CD4-positive, alpha-beta T cell (primary cell): ENCODE results near the gene KDM4B. TPM values are rescaled to one million over a fixed set of nuclear protein-coding genes. Genes with fewer than 3 reads are reported as not detected.

Experiments
- ATAC-seq: fragments of 200-7000 bp; cut with Tn5 transposase; one replicate; pipeline ENCODE4 v1.10.0; 2022; ENCODE audit warnings: mild to moderate bottlenecking; ENCODE audit not compliant: poor library complexity
- CTCF ChIA-PET: fragments of 350-600 bp; sonication (Branson Sonifier 250); formaldehyde crosslinking; loops from one replicate; lab custom pipeline; 2021; ENCODE audit warnings: antibody characterized with exemption, inconsistent platforms; lab: Charles Lee
- POLR2A ChIA-PET: fragments of 350-600 bp; sonication (Branson Sonifier 250); formaldehyde crosslinking; loops from one replicate; lab custom pipeline; 2021; ENCODE audit warnings: antibody characterized with exemption, inconsistent platforms; lab: Charles Lee
- DNase-seq, 14 experiments: peaks; one replicate each; pipeline ENCODE4 v3.0.0-alpha.2; 2013 to 2020; ENCODE audit warnings: mixed read lengths in 2 of 14
- H3K27ac ChIP-seq, 2 donors: one replicate each; pipeline versions ENCODE4 v1.5.1 to v1.7.0; 2013; ENCODE audit warnings: low read length in 2 of 2, low read depth in 1 of 2, mild to moderate bottlenecking in 1 of 2
- H3K27me3 ChIP-seq, 2 experiments: 1 replicate in 1 of 2; 2 replicates in 1 of 2; pipeline versions ENCODE4 v1.6.1 to v1.7.0; 2013; ENCODE audit warnings: low read length in 2 of 2, control low read depth in 1 of 2, mild to moderate bottlenecking in 1 of 2, moderate library complexity in 1 of 2; ENCODE audit not compliant: insufficient read depth in 2 of 2, control insufficient read depth in 1 of 2
- H3K36me3 ChIP-seq: one replicate; pipeline ENCODE4 v1.6.1; 2013; ENCODE audit warnings: low read length, control low read depth; ENCODE audit not compliant: insufficient read depth
- H3K4me1 ChIP-seq: one replicate; pipeline ENCODE4 v1.6.1; 2013; ENCODE audit warnings: low read length, control low read depth; ENCODE audit not compliant: insufficient read depth
- H3K4me3 ChIP-seq: one replicate; pipeline ENCODE4 v1.5.1; 2013; ENCODE audit warnings: mild to moderate bottlenecking, low read length, moderate library complexity
- H3K9me3 ChIP-seq, 2 experiments: 1 replicate in 1 of 2; 2 replicates in 1 of 2; pipeline versions ENCODE4 v1.6.1 to v1.7.0; 2013; ENCODE audit warnings: low read length in 2 of 2, mild to moderate bottlenecking in 2 of 2, control low read depth in 1 of 2, moderate library complexity in 1 of 2; ENCODE audit not compliant: control insufficient read depth in 1 of 2, insufficient read depth in 1 of 2
- H3K27ac Mint-ChIP-seq: one replicate; pipeline ENCODE4 v1.8.0; 2020; ENCODE audit warnings: mixed read lengths
- H3K27me3 Mint-ChIP-seq: one replicate; pipeline ENCODE4 v1.8.0; 2021; ENCODE audit warnings: mixed read lengths
- H3K36me3 Mint-ChIP-seq: one replicate; pipeline ENCODE4 v1.8.0; 2021; ENCODE audit warnings: low read depth, mixed read lengths
- H3K4me1 Mint-ChIP-seq: one replicate; pipeline ENCODE4 v1.8.0; 2021; ENCODE audit warnings: low read depth, mixed read lengths
- H3K4me3 Mint-ChIP-seq: one replicate; pipeline ENCODE4 v1.8.0; 2020; ENCODE audit warnings: mild to moderate bottlenecking, mixed read lengths
- H3K9me3 Mint-ChIP-seq: one replicate; pipeline ENCODE4 v1.8.0; 2020; ENCODE audit warnings: mixed read lengths
- CTCF ChIP-seq: fragments of 200-600 bp; IDR thresholded peaks from one replicate; pipeline ENCODE4 v1.8.0; 2022; ENCODE audit warnings: antibody characterized with exemption, mild to moderate bottlenecking
- intact Hi-C, 2 experiments: fragments of 100-400 bp; cut with DNase I in 1 of 2; cut with micrococcal nuclease in 1 of 2; formaldehyde crosslinking; loops; one replicate each; pipeline versions ENCODE4 v1.15.1 to v1.9.0; 2023 to 2025; cut with DNase I, micrococcal nuclease
- total RNA-seq, 174 experiments: library from RNA in 2 of 174; stranded (reverse) in 2 of 174; gene quantifications; one replicate each; pipeline ENCODE4 v1.2.3 and lab custom pipeline; 2021 to 2026

Gene KDM4B
- total RNA-seq, 2 experiments from 2014 or later = 41.8 to 42.5 TPM

- no peaks in the 10 kb centered on the region for H3K4me1 ChIP-seq
- CTCF ChIA-PET = no interaction called here
- intact Hi-C loops = no loop called here
- POLR2A ChIA-PET = no interaction called here
- Mint-ChIP-seq H3K36me3 (no peaks in the 10 kb centered on the region), H3K9me3 (no peaks in the 10 kb centered on the region), H3K27me3 (no peaks in the 10 kb centered on the region), H3K27ac (no peak overlapping the region), H3K4me3 (no peak overlapping the region), H3K4me1 (no peaks in the 10 kb centered on the region)
- no peak for TF ChIP-seq CTCF
- no peak for ATAC-seq
- peaks cover 0 to 11% of the 10 kb centered on the region in 2 experiments for H3K9me3 ChIP-seq
- H3K4me3 ChIP-seq = no peak overlapping the region
- no peaks in the 10 kb centered on the region for H3K36me3 ChIP-seq
- DNase-seq = no peak
- H3K27me3 ChIP-seq = no peaks in the 10 kb centered on the region
- no peak overlapping the region for H3K27ac ChIP-seq
These were observed 196.7 kb downstream of the KDM4B start for GRCh38 chr19:5165697-5166019.

GRCh38 chr19:5166262-5166661 is 197.3 kb downstream of the KDM4B start:
- no peaks in the 10 kb centered on the region for H3K9me3 Mint-ChIP-seq
- Histone ChIP-seq H3K27me3 (no peaks in the 10 kb centered on the region), H3K4me3 (no peak overlapping the region), H3K27ac (no peak overlapping the region), H3K36me3 (no peaks in the 10 kb centered on the region), H3K9me3 (peaks cover 0 to 11% of the 10 kb centered on the region in 2 experiments), H3K4me1 (no peaks in the 10 kb centered on the region)
- no peak overlapping the region for H3K27ac Mint-ChIP-seq
- no peak for TF ChIP-seq CTCF
- intact Hi-C loops = no loop called here
- POLR2A ChIA-PET = no interaction called here
- H3K27me3 Mint-ChIP-seq = no peaks in the 10 kb centered on the region
- H3K4me1 Mint-ChIP-seq = no peaks in the 10 kb centered on the region
- no peak overlapping the region for H3K4me3 Mint-ChIP-seq
- CTCF ChIA-PET = no interaction called here
- ATAC-seq (no peak), DNase-seq (no peak)
- H3K36me3 Mint-ChIP-seq = no peaks in the 10 kb centered on the region

GRCh38 chr19:5170329-5170745 is 201.4 kb downstream of the KDM4B start:
- no peaks in the 10 kb centered on the region for H3K4me1 ChIP-seq
- no peak overlapping the region for H3K27ac ChIP-seq
- intact Hi-C loops = loop anchor here in 1 of 2 experiments (5.0 kb wide), 1 partner anchor 123 kb away; no protein-coding TSS in a partner anchor
- H3K4me1 Mint-ChIP-seq = no peaks in the 10 kb centered on the region
- H3K27me3 ChIP-seq = no peaks in the 10 kb centered on the region
- H3K9me3 Mint-ChIP-seq = no peaks in the 10 kb centered on the region
- no peak overlapping the region for H3K4me3 Mint-ChIP-seq
- POLR2A ChIA-PET = no interaction called here
- CTCF ChIA-PET = no interaction called here
- H3K27me3 Mint-ChIP-seq = no peaks in the 10 kb centered on the region
- H3K4me3 ChIP-seq = no peak overlapping the region
- H3K36me3 ChIP-seq = no peaks in the 10 kb centered on the region
- DNase-seq = peak in 13 of 14 experiments; percentile 22 to 62 (median 45)
- no peak for ATAC-seq
- peaks cover 0 to 11% of the 10 kb centered on the region in 2 experiments for H3K9me3 ChIP-seq
- peak; percentile 42 for TF ChIP-seq CTCF
- H3K27ac Mint-ChIP-seq = no peak overlapping the region
- H3K36me3 Mint-ChIP-seq = no peaks in the 10 kb centered on the region
